K562 (cell line): ENCODE measurements around the gene CDC14B. TPM values are rescaled to one million over a fixed set of nuclear protein-coding genes. Genes with fewer than 3 reads are reported as not detected.

Experiments used
- ATAC-seq: fragments of 200-7000 bp; cut with Tn5 transposase; 3 replicates; pipeline ENCODE4 v1.9.1; 2020; ENCODE audit warnings: moderate library complexity
- BruUV-seq: library from RNA; stranded (reverse); fragments of 400-500 nt; replicated peaks from 2 replicates; lab custom pipeline; 2021; lab: Mats Ljungman, UMichigan
- CTCF ChIA-PET: fragments of 300-600 bp; formaldehyde crosslinking; extraction: SDS; loops from one replicate; lab custom pipeline; 2021; ENCODE audit warnings: low intra/inter-chr PET ratio; lab: Yijun Ruan, JAX
- POLR2A ChIA-PET: fragments of 300-600, 350-650 bp; sonication (Branson Sonifier 250); formaldehyde crosslinking; extraction: SDS; loops from one replicate; lab custom pipeline; 2021; ENCODE audit warnings: antibody characterized with exemption, inconsistent platforms; lab: Yijun Ruan, JAX
- DNase-seq, 4 experiments: peaks; one replicate each; pipeline versions ENCODE4 v3.0.0 to v3.0.0-alpha.2; 2011 to 2018; ENCODE audit warnings: low spot score in 3 of 4, mixed read lengths in 3 of 4; ENCODE audit errors: extremely low read depth in 1 of 4
- FAIRE-seq: peaks from 2 replicates; lab custom pipeline; 2011; peaks lifted over from hg19 to GRCh38; lab: Jason Lieb, UNC
- H2AFZ ChIP-seq: 2 replicates; pipeline ENCODE4 v1.6.0; 2011; ENCODE audit warnings: low read depth, low read length, control low read depth, inconsistent platforms
- H3K27ac ChIP-seq: fragments of 200-600 bp; 3 replicates; pipeline ENCODE4 v1.8.0; 2011; ENCODE audit warnings: low read depth, mild to moderate bottlenecking, control low read depth, inconsistent platforms, low read length, moderate library complexity, mixed read lengths; ENCODE audit errors: extremely low read depth
- H3K27me3 ChIP-seq, 2 experiments: fragments of 300-600 bp in 1 of 2; 2 replicates in 1 of 2; 3 replicates in 1 of 2; pipeline versions ENCODE4 v1.6.0 to v1.8.0; 2011; ENCODE audit warnings: inconsistent platforms in 2 of 2, low read length in 2 of 2, mild to moderate bottlenecking in 1 of 2, mixed read lengths in 1 of 2, moderate library complexity in 1 of 2; ENCODE audit not compliant: control insufficient read depth in 2 of 2, insufficient read depth in 2 of 2
- H3K36me3 ChIP-seq: fragments of 300-600 bp; 3 replicates; pipeline ENCODE4 v1.8.0; 2011; ENCODE audit warnings: mild to moderate bottlenecking, low read length, inconsistent platforms; ENCODE audit not compliant: control insufficient read depth, insufficient read depth
- H3K4me1 ChIP-seq, 2 experiments: fragments of 200-600 bp in 1 of 2; replicated peaks in 1 of 2; 2 replicates in 1 of 2; 3 replicates in 1 of 2; pipeline versions ENCODE4 v1.5.1 to v1.8.0; 2011; ENCODE audit warnings: inconsistent platforms in 2 of 2, low read length in 2 of 2, mild to moderate bottlenecking in 1 of 2, mixed read lengths in 1 of 2, moderate library complexity in 1 of 2; ENCODE audit not compliant: control insufficient read depth in 2 of 2, insufficient read depth in 2 of 2
- H3K4me2 ChIP-seq: 2 replicates; pipeline ENCODE4 v1.6.1; 2011; ENCODE audit warnings: low read length, control low read depth, inconsistent platforms, mixed read lengths; ENCODE audit not compliant: insufficient read depth
- H3K4me3 ChIP-seq: fragments of 200-600 bp; sonication (generic), shearing (Covaris generic); 2 replicates; pipeline ENCODE4 v1.5.1; 2016; ENCODE audit warnings: control low read depth, inconsistent platforms
- H3K79me2 ChIP-seq: fragments of 200-600 bp; 3 replicates; pipeline ENCODE4 v1.8.0; 2011; ENCODE audit warnings: low read length, inconsistent platforms; ENCODE audit not compliant: control insufficient read depth, insufficient read depth
- H3K9ac ChIP-seq, 2 experiments: 2 replicates each; pipeline versions ENCODE4 v1.6.0 to v1.6.1; 2011; ENCODE audit warnings: low read depth in 2 of 2, low read length in 2 of 2, control low read depth in 1 of 2, inconsistent platforms in 1 of 2, mild to moderate bottlenecking in 1 of 2, mixed read lengths in 1 of 2; ENCODE audit not compliant: insufficient read depth in 1 of 2
- H3K9me1 ChIP-seq: one replicate; pipeline ENCODE4 v1.6.0; 2011; ENCODE audit warnings: inconsistent platforms, mild to moderate bottlenecking, low read length, moderate library complexity; ENCODE audit not compliant: control insufficient read depth, insufficient read depth
- H3K9me3 ChIP-seq: replicated peaks from 2 replicates; pipeline ENCODE4 v1.5.1; 2011; ENCODE audit warnings: low read depth, low read length, inconsistent platforms; ENCODE audit not compliant: control insufficient read depth, insufficient read depth
- H4K20me1 ChIP-seq: replicated peaks from 2 replicates; pipeline ENCODE4 v1.6.1; 2011; ENCODE audit warnings: low read length, inconsistent platforms, mixed read lengths; ENCODE audit not compliant: control insufficient read depth, insufficient read depth
- C11orf30 ChIP-seq: fragments of 450-650 bp; IDR thresholded peaks from 2 replicates; pipeline ENCODE4 v1.6.1; 2016; ENCODE audit warnings: low read depth, mild to moderate bottlenecking
- ELF4 ChIP-seq: fragments of 450-650 bp; formaldehyde crosslinking; IDR thresholded peaks from 2 replicates; pipeline ENCODE4 v1.4.0; 2022; ENCODE audit warnings: missing genetic modification characterization
- FOXA3 ChIP-seq, 2 experiments: fragments of 450-650 bp in 1 of 2; sonication (generic) in 1 of 2; formaldehyde crosslinking; IDR thresholded peaks in 1 of 2; conservative IDR thresholded peaks in 1 of 2; 2 replicates each; pipeline versions ENCODE4 v1.4.0 to v1.8.0; 2020 to 2022; ENCODE audit warnings: mild to moderate bottlenecking in 2 of 2, missing genetic modification reagents in 1 of 2
- KDM4B ChIP-seq, 2 experiments: fragments of 450-650 bp in 1 of 2; sonication (generic) in 1 of 2; IDR thresholded peaks; 2 replicates each; pipeline ENCODE4 v1.6.1; 2016 to 2017; ENCODE audit warnings: borderline replicate concordance in 2 of 2, antibody characterized with exemption in 1 of 2, low read depth in 1 of 2, mild to moderate bottlenecking in 1 of 2
- MAFF ChIP-seq: IDR thresholded peaks from 2 replicates; pipeline ENCODE4 v1.6.1; 2012; ENCODE audit warnings: low read length, improper control_type of control experiment
- MAFG ChIP-seq: fragments of 450-650 bp; conservative IDR thresholded peaks from 2 replicates; pipeline ENCODE4 v1.6.1; 2016; ENCODE audit warnings: missing genetic modification characterization, missing compliant biosample characterization
- MAFK ChIP-seq: IDR thresholded peaks from 2 replicates; pipeline ENCODE4 v1.6.1; 2011; ENCODE audit warnings: low read length, improper control_type of control experiment
- NCOR1 ChIP-seq: fragments of 450-650 bp; IDR thresholded peaks from 2 replicates; pipeline ENCODE4 v1.6.1; 2016; ENCODE audit warnings: mild to moderate bottlenecking, moderate library complexity
- PHB ChIP-seq: fragments of 250-450 bp; sonication (Bioruptor Pico); IDR thresholded peaks from 2 replicates; pipeline ENCODE4 v1.5.0; 2021
- POLR2A ChIP-seq: fragments of 450-650 bp; conservative IDR thresholded peaks from 2 replicates; pipeline ENCODE4 v1.6.1; 2016
- SAP30 ChIP-seq: fragments of 200-600 bp; sonication (generic); IDR thresholded peaks from 2 replicates; pipeline ENCODE4 v1.6.1; 2012; ENCODE audit warnings: borderline replicate concordance, low read depth, mild to moderate bottlenecking, moderate library complexity, low read length, control low read depth, inconsistent platforms; ENCODE audit not compliant: insufficient read depth, poor library complexity, severe bottlenecking
- SMAD1 ChIP-seq: fragments of 150-350 bp; IDR thresholded peaks from 2 replicates; pipeline ENCODE4 v1.6.1; 2014; ENCODE audit warnings: low read length, low read depth; ENCODE audit not compliant: partially characterized antibody
- ZNF316 ChIP-seq: fragments of 450-650 bp; IDR thresholded peaks from 2 replicates; pipeline ENCODE4 v1.6.1; 2016
- WGBS: fragments of 100-300 bp; shearing (Covaris generic); methylation state at CpG from one replicate; pipeline ENCODE4 v1.1.6; 2016; ENCODE audit warnings: low coverage, mixed read lengths; ENCODE audit not compliant: insufficient coverage; ENCODE audit errors: missing lambda C conversion rate; 5-methylcytosine and 5-hydroxymethylcytosine counted together
- in situ Hi-C: fragments of 300-500 bp; cut with MboI; formaldehyde crosslinking; loops from 4 replicates; pipeline ENCODE4 v1.15.0; 2018; ENCODE audit warnings: inconsistent platforms, mixed read lengths
- intact Hi-C: fragments of 100-400 bp; cut with micrococcal nuclease; formaldehyde crosslinking; loops from 2 replicates; pipeline ENCODE4 v1.14.2; 2022
- polyA plus RNA-seq, 8 experiments: library from polyadenylated mRNA; depleted of rRNA in 4 of 8; stranded (reverse) in 5 of 8; unstranded in 3 of 8; fragments of >200 nt; fragmentation: Nextera tagmentation in 2 of 8; fragmentation: Illumina TruSeq in 1 of 8; extraction: Ambion mirVana in 2 of 8; extraction: Trizol in 1 of 8; gene quantifications; 2 replicates each; pipeline versions ENCODE4 v1.2.1 to v1.2.3, GENCODE V29; 2011 to 2014; ENCODE audit warnings: inconsistent platforms in 1 of 8, missing spikeins in 1 of 8
- total RNA-seq, 7 experiments: library from RNA; depleted of rRNA in 6 of 7; stranded (reverse); fragments of >200 nt in 6 of 7; fragmentation: Illumina TruSeq in 2 of 7; extraction: Trizol in 2 of 7; gene quantifications; 2 replicates each; pipeline versions ENCODE4 v1.2.1 to v1.2.3, GENCODE V29; 2011 to 2021; ENCODE audit warnings: low replicate concordance in 1 of 7
- TF ChIP-seq, protein P1 (sequence below): fragments of 250-450 bp; sonication (Bioruptor Pico); IDR thresholded peaks from 2 replicates; pipeline ENCODE4 v1.8.0; 2022; ENCODE audit warnings: inconsistent platforms
- TF ChIP-seq, protein P2 (sequence below): sonication (generic); formaldehyde crosslinking; IDR thresholded peaks from 2 replicates; pipeline ENCODE4 v1.8.1; 2023; ENCODE audit warnings: mild to moderate bottlenecking, missing genetic modification reagents
- TF ChIP-seq, protein P3 (sequence below): sonication (generic); formaldehyde crosslinking; IDR thresholded peaks from 2 replicates; pipeline ENCODE4 v1.8.1; 2022; ENCODE audit warnings: missing genetic modification reagents

Gene CDC14B
- total and polyA plus RNA-seq, 9 of the 15 experiments (the other 6 are each of a cell fraction or from before 2014, with no cell fraction given), result 1.4 to 6.0 (median 3.8) TPM

DNA sequence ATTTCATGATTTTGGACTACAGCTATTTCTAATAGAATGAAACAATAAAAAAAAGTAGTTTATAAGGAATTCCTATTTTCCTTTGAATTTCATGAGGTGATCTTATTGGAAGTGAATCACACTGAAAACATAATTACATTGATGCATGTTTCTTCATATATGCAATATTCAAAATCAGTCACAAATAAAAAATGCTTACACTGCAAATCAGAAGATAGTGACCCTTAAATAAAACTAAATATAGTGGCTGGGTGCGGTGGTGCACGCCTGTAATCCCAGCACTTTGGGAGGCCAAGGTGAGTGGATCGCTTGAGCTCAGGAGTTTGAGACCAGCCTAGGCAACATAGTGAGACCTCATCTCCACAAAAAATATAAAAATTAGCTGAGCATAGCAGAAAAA, 79.5 kb downstream of the CDC14B start:
- 23% methylated on average over 3 of the region's 3 CpGs for WGBS
- H3K4me1 ChIP-seq, result no peaks in the 10 kb centered on the region

DNA sequence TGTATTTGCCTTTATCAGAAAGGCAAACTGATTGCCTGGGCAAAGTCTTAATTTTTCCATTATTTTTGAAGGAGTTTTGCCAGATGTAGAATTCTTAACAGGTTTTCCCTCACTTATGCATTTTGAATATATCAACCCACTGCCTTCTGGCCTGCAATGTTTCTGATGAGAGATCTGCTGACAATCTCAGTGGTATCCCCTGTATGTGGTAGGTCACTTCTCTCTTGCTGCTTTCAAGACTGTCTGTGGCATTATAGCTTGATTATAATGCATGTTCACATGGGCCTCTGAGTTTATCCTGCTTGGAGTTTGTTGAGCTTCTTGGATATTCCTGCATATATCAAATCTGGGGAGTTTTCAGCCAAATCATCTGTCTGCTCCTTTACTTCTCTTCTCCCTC, 87.5 kb downstream of the CDC14B start:
- CTCF ChIA-PET, result interaction anchor here (0.6 kb wide), 1 partner anchor 34 kb away, joined by 3 read pairs; no protein-coding TSS in a partner anchor
- DNase-seq (no peak), FAIRE-seq (no peak), ATAC-seq (no peak)
- Histone ChIP-seq H3K4me2 (no peak overlapping the region), H2AFZ (no peak overlapping the region), H4K20me1 (no peaks in the 10 kb centered on the region), H3K79me2 (no peaks in the 10 kb centered on the region), H3K27ac (no peak overlapping the region), H3K9ac (no peak overlapping the region), H3K27me3 (no peaks in the 10 kb centered on the region), H3K4me3 (no peak overlapping the region), H3K9me1 (no peaks in the 10 kb centered on the region), H3K4me1 (no peaks in the 10 kb centered on the region), H3K9me3 (no peaks in the 10 kb centered on the region), H3K36me3 (no peaks in the 10 kb centered on the region)
- in situ Hi-C loops (no loop called here), intact Hi-C loops (no loop called here)
- BruUV-seq, result no TSS peak
- POLR2A ChIA-PET, result interaction anchor here (1.5 kb wide), 1 partner anchor 15 kb away, joined by 5 read pairs; no protein-coding TSS in a partner anchor
- TF ChIP-seq SAP30, result no peak
- no peak for TF ChIP-seq NCOR1
- TF ChIP-seq, protein P1, sequence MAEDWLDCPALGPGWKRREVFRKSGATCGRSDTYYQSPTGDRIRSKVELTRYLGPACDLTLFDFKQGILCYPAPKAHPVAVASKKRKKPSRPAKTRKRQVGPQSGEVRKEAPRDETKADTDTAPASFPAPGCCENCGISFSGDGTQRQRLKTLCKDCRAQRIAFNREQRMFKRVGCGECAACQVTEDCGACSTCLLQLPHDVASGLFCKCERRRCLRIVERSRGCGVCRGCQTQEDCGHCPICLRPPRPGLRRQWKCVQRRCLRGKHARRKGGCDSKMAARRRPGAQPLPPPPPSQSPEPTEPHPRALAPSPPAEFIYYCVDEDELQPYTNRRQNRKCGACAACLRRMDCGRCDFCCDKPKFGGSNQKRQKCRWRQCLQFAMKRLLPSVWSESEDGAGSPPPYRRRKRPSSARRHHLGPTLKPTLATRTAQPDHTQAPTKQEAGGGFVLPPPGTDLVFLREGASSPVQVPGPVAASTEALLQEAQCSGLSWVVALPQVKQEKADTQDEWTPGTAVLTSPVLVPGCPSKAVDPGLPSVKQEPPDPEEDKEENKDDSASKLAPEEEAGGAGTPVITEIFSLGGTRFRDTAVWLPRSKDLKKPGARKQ, result no peak
- TF ChIP-seq ELF4 (CRISPR knock-in tag), result no peak
- TF ChIP-seq KDM4B (IDR thresholded peaks at IDR 0.05; ENCODE audit: borderline replicate concordance in 2 of 2, low read depth in 1 of 2), result no peak
- no peak for TF ChIP-seq SMAD1
- TF ChIP-seq PHB, result no peak
- TF ChIP-seq, protein P2, sequence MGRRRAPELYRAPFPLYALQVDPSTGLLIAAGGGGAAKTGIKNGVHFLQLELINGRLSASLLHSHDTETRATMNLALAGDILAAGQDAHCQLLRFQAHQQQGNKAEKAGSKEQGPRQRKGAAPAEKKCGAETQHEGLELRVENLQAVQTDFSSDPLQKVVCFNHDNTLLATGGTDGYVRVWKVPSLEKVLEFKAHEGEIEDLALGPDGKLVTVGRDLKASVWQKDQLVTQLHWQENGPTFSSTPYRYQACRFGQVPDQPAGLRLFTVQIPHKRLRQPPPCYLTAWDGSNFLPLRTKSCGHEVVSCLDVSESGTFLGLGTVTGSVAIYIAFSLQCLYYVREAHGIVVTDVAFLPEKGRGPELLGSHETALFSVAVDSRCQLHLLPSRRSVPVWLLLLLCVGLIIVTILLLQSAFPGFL, result no peak

More for the DNA sequence above, 79.5 kb downstream of the CDC14B start:
- Histone ChIP-seq H3K4me3 (no peak overlapping the region), H3K9me3 (no peaks in the 10 kb centered on the region), H3K27me3 (no peaks in the 10 kb centered on the region), H3K79me2 (no peaks in the 10 kb centered on the region)
- CTCF ChIA-PET, result no interaction called here
- POLR2A ChIA-PET, result interaction anchor here (1.0 kb wide), 1 partner anchor 18 kb away, joined by 3 read pairs; no protein-coding TSS in a partner anchor
- in situ Hi-C loops, result no loop called here
- FAIRE-seq, result no peak
- peak; percentile 84 for TF ChIP-seq MAFK
- TF ChIP-seq FOXA3 (CRISPR knock-in tag; conservative IDR thresholded peaks at IDR 0.05 in 1 of 2, IDR thresholded peaks at IDR 0.05 in 1 of 2), result no peak
- TF ChIP-seq MAFF, result peak; percentile 81
- TF ChIP-seq MAFG (tag), result peak; percentile 81
- peak; percentile 92 for TF ChIP-seq ZNF316
- TF ChIP-seq C11orf30, result peak; percentile 80
- no peak for TF ChIP-seq POLR2A
- TF ChIP-seq, protein P3, sequence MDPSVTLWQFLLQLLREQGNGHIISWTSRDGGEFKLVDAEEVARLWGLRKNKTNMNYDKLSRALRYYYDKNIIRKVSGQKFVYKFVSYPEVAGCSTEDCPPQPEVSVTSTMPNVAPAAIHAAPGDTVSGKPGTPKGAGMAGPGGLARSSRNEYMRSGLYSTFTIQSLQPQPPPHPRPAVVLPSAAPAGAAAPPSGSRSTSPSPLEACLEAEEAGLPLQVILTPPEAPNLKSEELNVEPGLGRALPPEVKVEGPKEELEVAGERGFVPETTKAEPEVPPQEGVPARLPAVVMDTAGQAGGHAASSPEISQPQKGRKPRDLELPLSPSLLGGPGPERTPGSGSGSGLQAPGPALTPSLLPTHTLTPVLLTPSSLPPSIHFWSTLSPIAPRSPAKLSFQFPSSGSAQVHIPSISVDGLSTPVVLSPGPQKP (CRISPR knock-in tag), result no peak
- TF ChIP-seq, all 486 proteins: peak for 5
- ATAC-seq (no peak), DNase-seq (no peak)
- Histone ChIP-seq H3K4me2 (no peak overlapping the region), H3K36me3 (no peaks in the 10 kb centered on the region), H2AFZ (no peak overlapping the region), H3K9me1 (no peaks in the 10 kb centered on the region), H4K20me1 (no peaks in the 10 kb centered on the region), H3K27ac (no peak overlapping the region), H3K9ac (no peak overlapping the region)
- BruUV-seq, result no TSS peak
- intact Hi-C loops, result no loop called here
